Measurements from ENCODE around the gene KRTAP12-4.
"Not testable (repeated sequence)": the region's sequence is repeated elsewhere in the genome, so short reads cannot be mapped to it uniquely, and the experiment has no call there.

Gene KRTAP12-4

GRCh38 chr21:44654576-44655175, at the start of gene KRTAP12-4:
Gene KRTAP12-4, minus strand, starts transcription at chr21:44654659. Its CDS starts 45 bp downstream, at chr21:44654614.
- no peak for DNase-seq (ENCODE audit: low spot score)

GRCh38 chr21:44703731-44704635, 49.5 kb upstream of the KRTAP12-4 start:
- no peak for DNase-seq (ENCODE audit: low spot score)

GRCh38 chr21:44702973-44703730, 48.7 kb upstream of the KRTAP12-4 start:
- no peak for DNase-seq (ENCODE audit: low spot score)

GRCh38 chr21:44702111-44702972, 47.9 kb upstream of the KRTAP12-4 start:
- no peak for DNase-seq (ENCODE audit: low spot score)

GRCh38 chr21:44701541-44701940, 47.1 kb upstream of the KRTAP12-4 start:
- DNase-seq (ENCODE audit: low spot score): no peak

- DNase-seq (ENCODE audit: low spot score): no peak
Measured at GRCh38 chr21:44701023-44701400, 46.6 kb upstream of the KRTAP12-4 start.

GRCh38 chr21:44700101-44701022, 45.9 kb upstream of the KRTAP12-4 start:
- no peak for DNase-seq (ENCODE audit: low spot score)

GRCh38 chr21:44699502-44700001, 45.1 kb upstream of the KRTAP12-4 start:
- DNase-seq (ENCODE audit: low spot score): no peak

- DNase-seq (ENCODE audit: low spot score): no peak
Measured at GRCh38 chr21:44697811-44698734, 43.6 kb upstream of the KRTAP12-4 start.

- DNase-seq (ENCODE audit: low spot score): not testable (repeated sequence)
Measured at GRCh38 chr21:44697172-44697810, 42.8 kb upstream of the KRTAP12-4 start, which contains the start of gene KRTAP10-12. Gene KRTAP10-12, plus strand, starts transcription at chr21:44697172. Its CDS starts 30 bp downstream, at chr21:44697202.

- DNase-seq (ENCODE audit: low spot score): no peak
Measured at GRCh38 chr21:44696572-44696971, 42.1 kb upstream of the KRTAP12-4 start.

GRCh38 chr21:44695641-44696040, 41.2 kb upstream of the KRTAP12-4 start:
- no peak for DNase-seq (ENCODE audit: low spot score)

- DNase-seq (ENCODE audit: low spot score): no peak
Measured at GRCh38 chr21:44695184-44695583, 40.7 kb upstream of the KRTAP12-4 start.

GRCh38 chr21:44694776-44695175, 40.3 kb upstream of the KRTAP12-4 start:
- DNase-seq (ENCODE audit: low spot score): no peak

- DNase-seq (ENCODE audit: low spot score): no peak
Measured at GRCh38 chr21:44692798-44693512, 38.5 kb upstream of the KRTAP12-4 start.

- no peak for DNase-seq (ENCODE audit: low spot score)
Measured at GRCh38 chr21:44691686-44692085, 37.2 kb upstream of the KRTAP12-4 start.

GRCh38 chr21:44689740-44690139, 35.3 kb upstream of the KRTAP12-4 start:
- DNase-seq (ENCODE audit: low spot score): not testable (repeated sequence)

- DNase-seq (ENCODE audit: low spot score): no peak
Measured at GRCh38 chr21:44687671-44688070, 33.2 kb upstream of the KRTAP12-4 start.

All from kidney capillary endothelial cell (primary cell).